GM18873 (cell line): ENCODE results near the gene MKRN2.

Experiments used
- ATAC-seq: cut with Tn5 transposase; IDR thresholded peaks from one replicate; pipeline ENCODE4 v1.9.1; 2021; ENCODE audit warnings: mild to moderate bottlenecking, moderate library complexity, moderate number of reproducible peaks; ENCODE audit not compliant: unreplicated experiment, low FRiP score

The MKRN2 gene

GRCh38 chr3:12549971-12550760 lies 6.7 kb upstream of the MKRN2 start:
- ATAC-seq, result no peak

DNA sequence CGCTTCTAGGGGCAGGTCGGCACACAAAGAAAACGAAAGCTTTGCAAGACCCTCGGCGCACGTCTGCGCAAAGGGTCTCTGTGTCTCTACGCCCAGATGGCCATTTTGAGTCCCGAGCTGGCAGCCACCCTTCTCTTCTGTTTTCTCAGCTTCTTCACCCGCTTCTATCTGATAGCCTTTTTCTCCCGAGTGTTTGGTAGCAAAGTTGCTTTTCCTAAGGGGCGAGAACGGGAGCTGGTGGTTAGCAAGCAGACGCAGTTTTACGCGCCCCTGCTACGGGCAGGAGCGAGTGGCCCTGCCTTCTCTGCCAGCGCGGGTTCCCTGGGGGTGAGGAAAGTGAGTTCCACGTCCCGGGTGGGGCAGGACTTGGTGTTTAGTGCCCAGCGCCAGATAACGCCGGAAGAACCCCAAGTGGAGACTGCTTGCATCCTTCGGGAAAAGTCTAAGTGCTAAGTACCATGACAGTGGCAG lies 2.9 kb upstream of the MKRN2 start:
- ATAC-seq, result no peak

DNA sequence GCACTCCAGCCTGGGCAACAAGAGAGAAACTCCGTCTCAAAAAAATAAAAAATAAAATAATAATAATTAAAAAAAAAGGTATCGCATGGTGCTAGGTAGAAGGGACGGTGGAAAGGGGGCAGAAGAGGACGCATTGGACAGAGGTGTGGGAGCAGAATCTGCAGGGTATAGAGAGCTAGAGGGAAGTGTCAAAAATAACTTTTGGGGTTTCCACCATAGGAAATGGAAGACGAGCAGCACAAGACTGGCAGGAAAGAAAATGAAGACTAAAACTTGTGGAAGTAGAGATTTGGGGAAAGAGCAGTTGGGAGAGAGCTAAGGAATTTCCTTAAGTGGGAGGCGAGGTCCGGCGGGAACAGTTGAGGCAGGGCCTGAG lies 585 bp upstream of the MKRN2 start:
- ATAC-seq, result no peak

GRCh38 chr3:12557473-12558100 lies 700 bp downstream of the MKRN2 start:
- no peak for ATAC-seq

- no peak for ATAC-seq
Measured at GRCh38 chr3:12558706-12559105, 1.8 kb downstream of the MKRN2 start.

GRCh38 chr3:12559520-12559919 lies 2.6 kb downstream of the MKRN2 start:
- ATAC-seq, result no peak

GRCh38 chr3:12560505-12561190 lies 3.8 kb downstream of the MKRN2 start:
- no peak for ATAC-seq

DNA sequence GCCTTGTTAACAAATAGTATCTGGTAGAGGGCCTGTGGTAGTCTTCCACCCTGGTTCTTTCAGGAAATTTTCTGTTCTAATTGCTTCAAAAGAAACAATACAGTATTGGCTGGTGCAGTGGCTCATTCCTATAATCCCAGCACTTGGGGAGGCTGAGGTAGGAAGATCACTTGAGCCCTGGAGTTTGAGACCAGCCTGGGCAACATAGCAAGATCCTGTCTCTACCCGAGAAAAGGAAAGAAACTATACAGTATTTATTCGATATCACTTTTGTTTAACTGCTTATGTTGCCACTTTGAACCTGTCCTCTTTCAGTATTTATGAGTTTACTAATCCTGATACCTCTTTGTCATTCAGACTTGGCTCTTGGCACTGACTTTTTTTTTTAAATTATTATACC lies 4.5 kb downstream of the MKRN2 start:
- ATAC-seq, result no peak

DNA sequence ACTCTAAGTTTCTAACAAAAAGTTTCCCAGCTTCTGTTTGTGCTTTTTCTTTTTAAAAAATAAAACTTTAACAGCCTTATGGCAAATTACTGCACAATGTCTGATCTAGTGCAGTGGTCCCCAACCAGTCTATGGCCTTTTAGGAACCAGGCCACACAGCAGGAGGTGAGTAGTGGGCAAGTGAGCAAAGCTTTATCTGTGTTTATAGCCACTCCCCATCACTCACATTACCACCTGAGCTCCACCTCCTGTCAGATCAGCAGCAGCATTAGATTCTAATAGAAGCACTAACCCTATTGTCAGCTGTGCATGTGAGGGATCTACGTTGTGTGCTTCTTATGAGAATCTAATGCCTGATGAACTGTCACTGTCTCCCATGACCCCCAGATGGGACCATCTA lies 5.6 kb downstream of the MKRN2 start:
- no peak for ATAC-seq

DNA sequence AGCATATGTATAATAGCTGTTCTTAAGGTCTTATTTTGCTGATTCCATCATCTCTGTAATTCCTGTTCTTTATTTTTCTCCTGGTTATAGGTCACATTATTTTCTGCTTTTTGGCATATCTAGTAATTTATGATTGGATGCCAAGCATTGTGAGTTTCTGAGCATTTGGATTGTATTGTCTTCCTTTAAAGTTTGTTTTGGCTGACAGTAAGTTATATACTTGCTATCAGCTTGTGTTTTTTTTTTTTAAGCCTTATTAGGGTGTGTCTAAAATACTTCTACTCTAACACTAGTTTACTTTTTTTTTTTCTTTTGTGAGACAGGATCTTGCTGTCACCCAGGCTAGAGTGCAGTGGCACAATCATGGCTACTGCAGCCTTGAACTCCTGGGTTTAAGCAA lies 10.1 kb downstream of the MKRN2 start:
- ATAC-seq, result no peak

DNA sequence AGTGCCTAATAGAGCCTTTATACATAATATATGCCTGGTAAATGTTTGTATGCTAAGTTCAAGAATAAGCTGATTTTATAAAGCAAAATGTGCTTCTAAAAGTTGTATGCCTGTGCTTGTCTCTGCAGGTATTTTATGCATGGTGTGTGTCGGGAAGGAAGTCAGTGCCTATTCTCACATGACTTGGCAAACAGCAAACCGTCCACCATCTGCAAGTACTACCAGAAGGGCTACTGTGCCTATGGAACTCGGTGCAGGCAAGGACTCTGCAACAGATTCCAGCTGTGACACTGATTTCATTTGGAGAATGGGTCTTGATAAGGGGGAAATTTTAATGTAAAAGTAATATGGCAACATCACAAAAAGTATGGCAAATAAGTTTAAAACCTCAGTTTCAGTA lies 11.9 kb downstream of the MKRN2 start:
- no peak for ATAC-seq

DNA sequence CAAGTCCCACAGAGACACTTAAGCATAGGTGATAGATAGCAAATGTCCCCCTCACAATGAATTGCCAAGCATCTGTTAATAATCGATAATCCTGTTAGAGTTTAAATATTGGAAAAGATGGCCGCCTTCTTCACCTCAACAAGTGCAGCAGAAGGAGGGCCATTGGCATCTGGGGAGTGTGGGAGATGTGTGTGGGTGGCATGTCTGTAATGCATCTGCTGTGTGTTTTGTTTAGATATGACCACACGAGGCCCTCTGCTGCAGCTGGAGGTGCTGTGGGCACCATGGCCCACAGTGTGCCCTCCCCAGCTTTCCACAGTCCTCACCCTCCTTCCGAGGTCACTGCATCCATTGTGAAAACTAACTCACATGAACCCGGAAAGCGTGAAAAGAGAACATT lies 12.9 kb downstream of the MKRN2 start:
- ATAC-seq, result no peak

DNA sequence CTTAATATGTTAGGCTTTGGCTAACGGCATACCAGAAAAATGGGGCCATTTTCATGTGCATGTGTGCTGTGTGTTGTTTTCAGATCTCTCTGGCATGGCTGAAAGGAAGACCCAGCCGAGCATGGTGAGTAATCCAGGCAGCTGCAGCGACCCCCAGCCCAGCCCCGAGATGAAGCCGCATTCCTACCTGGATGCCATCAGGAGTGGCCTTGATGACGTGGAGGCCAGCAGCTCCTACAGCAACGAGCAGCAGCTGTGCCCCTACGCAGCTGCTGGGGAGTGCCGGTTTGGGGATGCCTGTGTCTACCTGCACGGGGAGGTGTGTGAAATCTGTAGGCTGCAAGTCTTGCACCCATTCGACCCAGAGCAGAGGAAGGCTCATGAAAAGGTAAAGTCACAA lies 15.1 kb downstream of the MKRN2 start:
- ATAC-seq, result no peak

GRCh38 chr3:12574131-12574530 lies 17.2 kb downstream of the MKRN2 start:
- ATAC-seq, result no peak

GRCh38 chr3:12574661-12575060 lies 17.8 kb downstream of the MKRN2 start:
- no peak for ATAC-seq

DNA sequence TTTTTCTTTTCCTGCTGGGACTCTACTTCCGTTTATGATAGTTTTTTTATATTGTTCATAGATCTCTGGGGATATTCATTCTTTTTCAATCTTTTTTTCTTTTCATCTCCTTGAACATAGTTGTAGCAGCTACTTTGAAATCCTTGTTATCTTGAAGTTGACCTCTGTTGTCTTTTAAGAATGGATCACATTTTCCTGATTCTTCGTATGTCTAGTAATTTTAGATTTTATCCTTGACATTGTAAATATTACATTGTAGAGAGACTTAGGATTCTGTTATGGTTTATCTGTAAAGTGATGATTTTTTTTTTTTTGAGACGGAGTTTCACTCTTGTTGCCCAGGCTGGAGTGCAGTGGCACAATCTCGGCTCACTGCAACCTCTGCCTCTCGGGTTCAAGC lies 20.5 kb downstream of the MKRN2 start:
- ATAC-seq, result no peak

DNA sequence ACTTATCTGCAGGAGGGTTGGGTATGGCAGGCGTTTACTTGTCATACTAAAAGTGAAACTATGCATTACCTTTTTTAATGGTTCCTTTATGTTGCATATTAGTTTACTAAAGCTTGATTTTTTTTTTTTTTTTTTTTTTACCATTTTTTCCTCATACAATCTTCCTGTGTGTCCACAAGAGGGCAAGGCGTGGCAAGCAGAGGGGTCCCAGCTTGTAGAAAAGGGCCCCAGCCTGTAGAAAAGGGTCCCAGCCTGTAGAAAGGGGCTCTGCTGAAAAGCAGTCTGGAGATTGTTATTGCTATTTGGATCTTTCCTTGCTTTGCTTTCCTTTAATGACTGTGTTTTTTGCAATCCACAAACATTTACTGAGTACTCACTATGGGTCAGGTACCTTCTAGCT lies 21.9 kb downstream of the MKRN2 start:
- ATAC-seq, result no peak

DNA sequence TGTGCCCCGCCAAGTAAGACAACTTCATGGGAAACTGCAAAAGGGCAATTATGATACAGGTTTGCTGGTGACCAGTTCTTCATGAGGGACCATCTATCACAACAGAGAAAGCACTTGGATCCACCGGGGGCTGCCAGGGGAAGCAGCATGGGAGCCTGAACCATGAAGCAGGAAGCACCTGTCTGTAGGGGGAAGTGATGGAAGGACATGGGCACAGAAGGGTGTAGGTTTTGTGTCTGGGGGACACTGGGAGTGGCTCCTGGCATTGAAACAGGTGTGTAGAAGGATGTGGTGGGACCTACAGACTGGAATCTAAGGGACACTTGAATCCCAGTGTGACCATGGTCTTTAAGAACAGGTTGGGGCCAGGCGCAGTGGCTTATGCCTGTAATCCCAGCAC lies 22.6 kb downstream of the MKRN2 start:
- ATAC-seq, result no peak

DNA sequence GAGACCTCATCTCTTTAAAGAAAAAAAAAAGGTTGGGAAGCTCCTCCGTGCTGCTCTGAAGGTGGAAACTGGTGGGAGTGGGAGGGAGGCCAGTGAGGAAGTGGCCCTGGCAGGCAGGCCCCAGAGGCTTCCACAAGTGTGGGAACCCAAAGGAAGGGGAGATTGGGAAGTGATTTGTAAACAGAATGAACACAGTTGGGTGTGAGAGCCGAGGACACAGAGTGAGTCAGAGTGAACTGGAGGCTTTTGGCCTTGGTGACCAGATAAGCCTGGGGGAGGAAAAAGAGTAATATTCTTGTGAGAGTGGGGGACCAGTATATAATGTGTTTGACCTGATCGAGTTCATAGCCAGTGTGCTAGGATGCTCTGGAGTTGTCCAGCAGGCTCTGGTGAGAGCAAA lies 23.0 kb downstream of the MKRN2 start:
- ATAC-seq, result no peak

DNA sequence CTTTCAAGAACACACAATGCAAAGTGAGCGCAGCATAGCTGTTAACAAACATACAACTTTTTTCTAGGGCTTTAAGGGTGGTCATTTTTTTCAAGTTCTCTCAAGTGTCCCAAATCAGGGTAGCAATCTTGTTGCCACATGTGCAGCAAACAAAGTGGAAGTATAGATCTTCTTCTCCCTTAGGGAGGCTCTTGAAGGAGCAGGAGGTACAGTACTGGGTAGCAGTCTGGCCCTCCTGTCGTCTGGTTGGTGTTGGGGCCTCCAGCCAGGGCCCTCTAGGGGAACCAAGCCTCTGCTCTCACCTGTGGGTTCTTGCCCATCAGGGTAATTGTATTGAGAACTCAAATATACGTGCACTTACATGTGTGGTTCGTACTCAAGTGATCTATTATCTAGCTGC lies 25.8 kb downstream of the MKRN2 start:
- ATAC-seq, result no peak

DNA sequence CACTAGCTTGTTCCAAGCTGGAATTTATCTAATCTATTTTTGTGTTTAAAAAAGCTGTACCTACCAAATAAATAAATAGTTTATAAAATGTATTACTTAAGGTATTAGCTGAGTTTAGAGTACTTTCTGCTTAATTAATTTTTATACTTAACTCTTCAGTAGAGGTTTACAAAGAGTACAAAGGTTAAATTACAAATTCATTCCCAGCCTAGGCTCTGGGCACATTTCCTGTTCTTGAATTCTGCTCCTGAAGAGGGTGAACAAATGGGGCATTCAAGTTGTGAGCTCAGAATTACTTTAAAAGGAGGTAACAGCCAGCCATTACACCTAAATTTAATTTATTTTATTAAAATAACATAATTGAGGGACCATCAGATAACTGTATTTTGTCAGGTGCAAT lies 26.4 kb downstream of the MKRN2 start:
- ATAC-seq, result no peak

- no peak for ATAC-seq
Measured at GRCh38 chr3:12584083-12584482, 27.2 kb downstream of the MKRN2 start.
